ENCODE measurements around the gene MMRN1. TPM values are rescaled to one million over a fixed set of nuclear protein-coding genes. Genes with fewer than 3 reads are reported as not detected.

MMRN1 gene
- total RNA-seq (under 1 TPM; 0.08 to 0.11 TPM), polyA plus RNA-seq (not detected), total RNA-seq (0 to 0.22 (median 0.03) reads per million in 6 experiments)

GRCh38 chr4:89894649-89895550 is at the start of gene MMRN1:
MMRN1 (plus strand) TSS chr4:89894854; CDS start chr4:89894972, 118 bp downstream.
- POLR2A ChIA-PET: no interaction called here
- Mint-ChIP-seq H3K9me3 (no peaks in the 10 kb centered on the region), H3K4me1 (peaks cover 5 to 30% (median 14%) of the 10 kb centered on the region in 4 donors)

GRCh38 chr4:89847571-89848325 is 46.9 kb upstream of the MMRN1 start:
- Mint-ChIP-seq H3K27me3 (peaks cover 0 to 4% (median 0%) of the 10 kb centered on the region in 5 donors), H3K36me3 (peaks cover 0 to 17% (median 2%) of the 10 kb centered on the region in 3 donors), H3K27ac (no peak overlapping the region), H3K4me3 (no peak overlapping the region), H3K4me1 (no peaks in the 10 kb centered on the region), H3K9me3 (peaks cover 0 to 21% (median 5%) of the 10 kb centered on the region in 9 donors)
- POLR2A ChIA-PET: no interaction called here
- no peak for DNase-seq
- ATAC-seq: no peak

More at GRCh38 chr4:89894649-89895550, at the start of gene MMRN1:
- Mint-ChIP-seq H3K27ac (peak within 1 kb of the TSS in 7 of 10 donors; percentile 0 to 56 (median 22)), H3K4me3 (peak within 1 kb of the TSS; percentile 17 to 81 (median 56)), H3K36me3 (no peaks in the 10 kb centered on the region), H3K27me3 (peaks cover 0 to 12% (median 5%) of the 10 kb centered on the region in 5 donors)
- DNase-seq: peak in 2 of 10 donors; percentile 9 to 12
- peak; percentile 60 to 76 for ATAC-seq

GRCh38 chr4:89855236-89855635 is 39.4 kb upstream of the MMRN1 start:
- H3K36me3 Mint-ChIP-seq: peaks cover 0 to 6% (median 3%) of the 10 kb centered on the region in 3 donors
- H3K27ac Mint-ChIP-seq: no peak overlapping the region
- H3K27me3 Mint-ChIP-seq: peaks cover 0 to 29% (median 10%) of the 10 kb centered on the region in 5 donors
- no peak for DNase-seq
- POLR2A ChIA-PET: no interaction called here
- no peak for ATAC-seq
- H3K4me3 Mint-ChIP-seq: no peak overlapping the region
- no peaks in the 10 kb centered on the region for H3K4me1 Mint-ChIP-seq
- H3K9me3 Mint-ChIP-seq: peaks cover 0 to 8% (median 2%) of the 10 kb centered on the region in 9 donors

- Mint-ChIP-seq H3K9me3 (peaks cover 0 to 2% (median 0%) of the 10 kb centered on the region in 9 donors), H3K4me3 (no peak overlapping the region), H3K27ac (no peak overlapping the region), H3K36me3 (peaks cover 0 to 3% (median 0%) of the 10 kb centered on the region in 3 donors), H3K4me1 (peaks cover 0 to 1% (median 0%) of the 10 kb centered on the region in 4 donors), H3K27me3 (peaks cover 6 to 16% (median 9%) of the 10 kb centered on the region in 5 donors)
- POLR2A ChIA-PET: no interaction called here
- no peak for DNase-seq
- ATAC-seq: no peak
Observed at GRCh38 chr4:89860971-89861370, 33.7 kb upstream of the MMRN1 start.

- peak in 1 of 2 donors; percentile 29 for ATAC-seq
- H3K36me3 Mint-ChIP-seq: peaks cover 0 to 2% (median 0%) of the 10 kb centered on the region in 3 donors
- H3K27me3 Mint-ChIP-seq: peaks cover 6 to 18% (median 12%) of the 10 kb centered on the region in 5 donors
- no peak overlapping the region for H3K27ac Mint-ChIP-seq
- H3K4me1 Mint-ChIP-seq: peaks cover 0 to 2% (median 0%) of the 10 kb centered on the region in 4 donors
- peaks cover 0 to 2% (median 0%) of the 10 kb centered on the region in 9 donors for H3K9me3 Mint-ChIP-seq
- no peak for DNase-seq
- POLR2A ChIA-PET: no interaction called here
- no peak overlapping the region for H3K4me3 Mint-ChIP-seq
Observed at GRCh38 chr4:89863533-89863932, 31.1 kb upstream of the MMRN1 start.

GRCh38 chr4:89868276-89868675 is 26.4 kb upstream of the MMRN1 start:
- Mint-ChIP-seq H3K27ac (no peak overlapping the region), H3K9me3 (peaks cover 0 to 2% (median 0%) of the 10 kb centered on the region in 9 donors), H3K4me1 (peaks cover 0 to 2% (median 0%) of the 10 kb centered on the region in 4 donors), H3K4me3 (no peak overlapping the region), H3K27me3 (peaks cover 6 to 13% (median 9%) of the 10 kb centered on the region in 5 donors), H3K36me3 (peaks cover 0 to 2% (median 0%) of the 10 kb centered on the region in 3 donors)
- DNase-seq (no peak), ATAC-seq (no peak)
- POLR2A ChIA-PET: no interaction called here

- Mint-ChIP-seq H3K4me3 (no peak overlapping the region), H3K36me3 (peaks cover 0 to 2% (median 0%) of the 10 kb centered on the region in 3 donors), H3K9me3 (peaks cover 0 to 2% (median 0%) of the 10 kb centered on the region in 9 donors), H3K27ac (no peak overlapping the region), H3K4me1 (peaks cover 0 to 2% (median 0%) of the 10 kb centered on the region in 4 donors), H3K27me3 (peaks cover 6 to 13% (median 8%) of the 10 kb centered on the region in 5 donors)
- ATAC-seq (no peak), DNase-seq (no peak)
- POLR2A ChIA-PET: no interaction called here
Observed at GRCh38 chr4:89868999-89869589, 25.6 kb upstream of the MMRN1 start.

GRCh38 chr4:89871211-89871610 is 23.4 kb upstream of the MMRN1 start:
- H3K9me3 Mint-ChIP-seq: peaks cover 0 to 2% (median 0%) of the 10 kb centered on the region in 9 donors
- no peak for ATAC-seq

GRCh38 chr4:89876548-89876947 is 18.1 kb upstream of the MMRN1 start:
- POLR2A ChIA-PET: no interaction called here
- no peaks in the 10 kb centered on the region for H3K9me3 Mint-ChIP-seq
- no peak overlapping the region for H3K4me3 Mint-ChIP-seq
- peaks cover 0 to 3% (median 0%) of the 10 kb centered on the region in 5 donors for H3K27me3 Mint-ChIP-seq
- no peaks in the 10 kb centered on the region for H3K36me3 Mint-ChIP-seq
- H3K4me1 Mint-ChIP-seq: peaks cover 0 to 7% (median under 1%) of the 10 kb centered on the region in 4 donors
- H3K27ac Mint-ChIP-seq: no peak overlapping the region
- ATAC-seq (no peak), DNase-seq (no peak)

More at GRCh38 chr4:89871211-89871610, 23.4 kb upstream of the MMRN1 start:
- Mint-ChIP-seq H3K36me3 (peaks cover 0 to 2% (median 0%) of the 10 kb centered on the region in 3 donors), H3K4me3 (no peak overlapping the region), H3K27me3 (peaks cover 3 to 13% (median 6%) of the 10 kb centered on the region in 5 donors), H3K27ac (peak overlapping the region in 1 of 10 donors; percentile 7), H3K4me1 (peaks cover 0 to 3% (median 0%) of the 10 kb centered on the region in 4 donors)
- POLR2A ChIA-PET: no interaction called here
- DNase-seq: no peak

- DNase-seq: no peak
- no peak for ATAC-seq
- Mint-ChIP-seq H3K27ac (no peak overlapping the region), H3K36me3 (no peaks in the 10 kb centered on the region), H3K27me3 (peaks cover 0 to 3% (median 0%) of the 10 kb centered on the region in 5 donors), H3K4me3 (no peak overlapping the region), H3K4me1 (peaks cover 0 to 7% (median under 1%) of the 10 kb centered on the region in 4 donors), H3K9me3 (no peaks in the 10 kb centered on the region)
- POLR2A ChIA-PET: no interaction called here
Observed at GRCh38 chr4:89878611-89879010, 16.0 kb upstream of the MMRN1 start.

GRCh38 chr4:89879215-89879614 is 15.4 kb upstream of the MMRN1 start:
- Mint-ChIP-seq H3K4me1 (peaks cover 0 to 7% (median under 1%) of the 10 kb centered on the region in 4 donors), H3K27me3 (peaks cover 0 to 3% (median 0%) of the 10 kb centered on the region in 5 donors), H3K27ac (no peak overlapping the region), H3K9me3 (no peaks in the 10 kb centered on the region), H3K36me3 (no peaks in the 10 kb centered on the region), H3K4me3 (no peak overlapping the region)
- DNase-seq: no peak
- POLR2A ChIA-PET: no interaction called here
- no peak for ATAC-seq

GRCh38 chr4:89889289-89889688 is 5.4 kb upstream of the MMRN1 start:
- Mint-ChIP-seq H3K27ac (no peak overlapping the region), H3K4me1 (peaks cover 0 to 7% (median 2%) of the 10 kb centered on the region in 4 donors), H3K4me3 (no peak overlapping the region), H3K27me3 (peaks cover 2 to 32% (median 16%) of the 10 kb centered on the region in 5 donors), H3K9me3 (peaks cover 0 to 4% (median 0%) of the 10 kb centered on the region in 9 donors), H3K36me3 (peaks cover 0 to 10% (median 0%) of the 10 kb centered on the region in 3 donors)
- POLR2A ChIA-PET: no interaction called here
- DNase-seq (no peak), ATAC-seq (no peak)

Measured in naive thymus-derived CD8-positive, alpha-beta T cell (primary cell).